Measurements from ENCODE around the gene MROH2B. TPM values are rescaled to one million over a fixed set of nuclear protein-coding genes. Genes with fewer than 3 reads are reported as not detected.

The MROH2B gene
- total RNA-seq, 1 experiment from 2014 or later: not detected

GRCh38 chr5:40958811-40959210 is 112.3 kb downstream of the MROH2B start:
- no peak for DNase-seq
- intact Hi-C loops (cut with micrococcal nuclease; ENCODE audit: unreplicated experiment): no loop called here

GRCh38 chr5:40957048-40957447 is 114.1 kb downstream of the MROH2B start:
- H3K4me3 Mint-ChIP-seq (ENCODE audit: low read depth, unreplicated experiment): no peak overlapping the region
- no peak for DNase-seq
- TF ChIP-seq CTCF (IDR thresholded peaks at IDR 0.05; ENCODE audit: unreplicated experiment): no peak
- H3K9me3 Mint-ChIP-seq (ENCODE audit: low read depth, unreplicated experiment): no peaks in the 10 kb centered on the region
- intact Hi-C loops (cut with micrococcal nuclease; ENCODE audit: unreplicated experiment): no loop called here
- H3K27me3 Mint-ChIP-seq (ENCODE audit: unreplicated experiment): no peaks in the 10 kb centered on the region
- no peaks in the 10 kb centered on the region for H3K4me1 Mint-ChIP-seq (ENCODE audit: low read depth, unreplicated experiment)
- H3K27ac Mint-ChIP-seq (ENCODE audit: unreplicated experiment): no peak overlapping the region
- CTCF ChIA-PET: no interaction called here
- no TSS peak for BruUV-seq (replicated peaks)
- H3K36me3 Mint-ChIP-seq (ENCODE audit: insufficient read depth, unreplicated experiment): no peaks in the 10 kb centered on the region

More at GRCh38 chr5:40958811-40959210, 112.3 kb downstream of the MROH2B start:
- CTCF ChIA-PET: no interaction called here
- BruUV-seq (replicated peaks): no TSS peak
- no peaks in the 10 kb centered on the region for H3K36me3 Mint-ChIP-seq (ENCODE audit: insufficient read depth, unreplicated experiment)
- H3K27ac Mint-ChIP-seq (ENCODE audit: unreplicated experiment): no peak overlapping the region
- H3K4me1 Mint-ChIP-seq (ENCODE audit: low read depth, unreplicated experiment): no peaks in the 10 kb centered on the region
- TF ChIP-seq CTCF (IDR thresholded peaks at IDR 0.05; ENCODE audit: unreplicated experiment): no peak
- no peaks in the 10 kb centered on the region for H3K27me3 Mint-ChIP-seq (ENCODE audit: unreplicated experiment)
- H3K9me3 Mint-ChIP-seq (ENCODE audit: low read depth, unreplicated experiment): no peaks in the 10 kb centered on the region
- H3K4me3 Mint-ChIP-seq (ENCODE audit: low read depth, unreplicated experiment): no peak overlapping the region

GRCh38 chr5:40955313-40955712 is 115.8 kb downstream of the MROH2B start:
- no peaks in the 10 kb centered on the region for H3K9me3 Mint-ChIP-seq (ENCODE audit: low read depth, unreplicated experiment)
- no peak overlapping the region for H3K4me3 Mint-ChIP-seq (ENCODE audit: low read depth, unreplicated experiment)
- no peaks in the 10 kb centered on the region for H3K27me3 Mint-ChIP-seq (ENCODE audit: unreplicated experiment)
- H3K36me3 Mint-ChIP-seq (ENCODE audit: insufficient read depth, unreplicated experiment): no peaks in the 10 kb centered on the region
- no peak for DNase-seq
- no TSS peak for BruUV-seq (replicated peaks)
- CTCF ChIA-PET: interaction anchor here (0.6 kb wide), 1 partner anchor 1065 kb away, joined by 4 read pairs; no protein-coding TSS in a partner anchor
- intact Hi-C loops (cut with micrococcal nuclease; ENCODE audit: unreplicated experiment): no loop called here
- no peak overlapping the region for H3K27ac Mint-ChIP-seq (ENCODE audit: unreplicated experiment)
- H3K4me1 Mint-ChIP-seq (ENCODE audit: low read depth, unreplicated experiment): no peaks in the 10 kb centered on the region
- TF ChIP-seq CTCF (IDR thresholded peaks at IDR 0.05; ENCODE audit: unreplicated experiment): no peak

Other genes with a start within 250 kb of the MROH2B start
- 984 and 1,038 TPM in 2 replicates for gene RPL37, start 236.1 kb downstream of the MROH2B start, total RNA-seq (2022)
- 5.9 and 8.2 TPM in 2 replicates for gene CARD6, start 230.0 kb downstream of the MROH2B start, total RNA-seq (2022)
- gene C7, start 161.8 kb downstream of the MROH2B start, total RNA-seq (2022): not detected in 2 replicates
- 0.24 TPM in 1 of 2 replicates, not detected in the other for gene C6, start 142.2 kb upstream of the MROH2B start, total RNA-seq (2022)